GM19372 (cell line): ENCODE results near the gene CAMSAP2.
A peak's percentile ranks its signal among the peaks of the same experiment; 100 is the strongest.

Experiments used
- ATAC-seq: cut with Tn5 transposase; IDR thresholded peaks from one replicate; pipeline ENCODE4 v1.9.1; 2021; ENCODE audit warnings: mild to moderate bottlenecking, low read depth, moderate library complexity; ENCODE audit not compliant: unreplicated experiment

The CAMSAP2 gene

DNA sequence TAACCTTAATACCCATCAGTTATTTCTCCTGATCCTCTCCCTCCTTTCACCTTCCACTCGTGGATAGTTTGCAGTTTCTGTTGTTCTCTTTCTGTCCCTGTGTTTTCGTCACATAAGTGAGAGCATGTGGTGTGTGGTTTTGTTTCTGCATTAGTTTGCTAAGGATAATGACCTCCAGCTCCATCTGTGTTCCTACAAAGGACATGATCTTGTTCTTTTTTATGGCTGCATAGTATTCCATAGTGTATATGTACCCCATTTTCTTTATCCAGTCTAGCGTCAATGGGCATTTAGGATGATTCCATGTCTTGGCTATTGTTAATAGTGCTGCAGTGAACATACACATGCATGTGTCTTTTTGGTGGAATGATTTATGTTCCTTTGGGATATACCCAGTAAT, 97.5 kb downstream of the CAMSAP2 start:
- no peak for ATAC-seq

- ATAC-seq, result no peak
Measured at GRCh38 chr1:200837931-200838571, 99.4 kb downstream of the CAMSAP2 start.

DNA sequence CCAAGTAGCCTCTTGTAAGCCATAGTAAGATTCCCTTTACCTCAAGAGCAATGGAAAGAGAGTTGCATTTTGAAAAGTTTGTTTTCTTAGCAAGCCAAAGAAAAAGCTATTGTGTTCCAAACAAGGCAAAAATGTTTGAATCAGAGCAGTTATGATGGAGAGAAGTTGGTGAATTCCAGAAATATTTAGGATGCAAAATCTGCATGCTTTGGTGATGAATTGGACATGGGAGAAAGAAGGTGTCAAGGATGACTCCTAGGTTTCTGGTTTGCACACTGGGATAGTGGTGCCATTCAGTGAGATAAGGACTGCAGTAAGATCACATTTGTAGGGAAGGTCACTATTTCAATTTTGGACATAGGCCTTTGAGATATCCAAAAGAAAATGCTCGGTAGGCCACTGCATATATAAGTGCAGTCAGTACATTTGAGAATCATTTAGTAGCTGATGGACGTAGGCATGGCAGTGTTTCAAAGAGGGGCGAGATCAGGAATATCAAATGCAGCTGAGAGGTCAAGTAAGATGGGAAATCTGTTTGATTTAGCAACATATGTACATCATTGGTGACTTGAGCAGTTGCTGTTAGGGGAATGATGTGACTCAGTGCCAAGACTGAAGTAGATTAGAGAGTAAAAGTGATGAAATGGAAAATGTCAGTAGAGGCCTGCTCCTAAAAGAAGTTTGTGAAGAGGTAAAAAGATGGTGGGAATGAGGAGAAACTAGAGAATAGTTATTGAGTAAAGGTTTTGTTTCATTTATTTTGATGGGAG, 100.2 kb downstream of the CAMSAP2 start:
- ATAC-seq, result no peak

DNA sequence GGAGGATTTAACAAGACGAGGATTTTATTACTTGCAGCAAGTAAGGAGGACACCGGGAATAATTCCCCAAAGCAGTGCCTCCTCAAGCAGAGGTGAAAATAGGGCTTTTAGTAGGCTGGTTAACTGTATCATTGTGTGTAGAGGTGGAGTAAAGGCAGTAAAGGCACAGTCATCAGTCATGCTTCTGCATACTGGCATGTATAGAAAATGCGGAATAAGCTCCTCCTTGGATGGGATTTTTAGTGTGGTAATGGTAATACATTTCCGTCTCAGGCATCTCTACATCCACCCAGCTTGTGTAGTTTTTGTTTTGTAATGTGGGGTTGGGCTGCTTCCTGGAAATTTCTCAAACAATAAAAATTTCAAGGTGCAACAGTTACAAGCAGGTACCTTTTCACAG, 106.7 kb downstream of the CAMSAP2 start:
- ATAC-seq, result no peak

DNA sequence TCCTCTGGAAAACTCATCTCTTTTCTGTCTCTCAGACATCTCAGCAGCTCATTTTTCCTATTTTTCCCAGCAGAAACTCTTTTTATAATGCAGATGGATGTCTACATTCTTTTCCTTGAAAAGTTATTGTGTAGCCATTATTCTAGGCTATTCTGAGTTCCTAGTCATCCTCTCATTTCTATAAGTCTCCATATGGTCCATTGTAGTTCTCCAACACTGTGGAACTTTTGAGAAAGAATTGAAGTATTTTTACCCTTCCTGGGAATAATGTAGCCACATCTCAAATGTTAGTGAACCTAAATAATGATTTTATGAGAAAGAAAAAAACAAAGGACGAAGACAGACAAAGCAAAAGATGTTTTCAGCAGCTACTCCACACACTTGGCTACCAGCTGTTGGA, 107.7 kb downstream of the CAMSAP2 start:
- no peak for ATAC-seq

DNA sequence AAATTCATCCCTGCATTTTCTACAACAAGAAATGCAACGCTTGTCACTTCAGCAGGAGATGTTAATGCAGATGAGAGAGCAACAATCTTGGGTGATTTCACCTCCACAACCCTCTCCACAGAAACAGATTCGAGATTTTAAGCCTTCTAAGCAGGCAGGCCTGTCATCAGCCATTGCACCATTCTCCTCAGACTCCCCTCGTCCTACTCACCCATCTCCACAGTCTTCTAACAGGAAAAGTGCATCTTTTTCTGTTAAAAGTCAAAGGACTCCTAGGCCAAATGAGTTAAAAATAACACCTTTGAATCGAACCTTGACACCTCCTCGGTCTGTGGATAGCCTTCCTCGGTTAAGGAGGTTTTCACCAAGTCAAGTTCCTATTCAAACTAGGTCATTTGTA, 110.7 kb downstream of the CAMSAP2 start:
- ATAC-seq, result no peak

DNA sequence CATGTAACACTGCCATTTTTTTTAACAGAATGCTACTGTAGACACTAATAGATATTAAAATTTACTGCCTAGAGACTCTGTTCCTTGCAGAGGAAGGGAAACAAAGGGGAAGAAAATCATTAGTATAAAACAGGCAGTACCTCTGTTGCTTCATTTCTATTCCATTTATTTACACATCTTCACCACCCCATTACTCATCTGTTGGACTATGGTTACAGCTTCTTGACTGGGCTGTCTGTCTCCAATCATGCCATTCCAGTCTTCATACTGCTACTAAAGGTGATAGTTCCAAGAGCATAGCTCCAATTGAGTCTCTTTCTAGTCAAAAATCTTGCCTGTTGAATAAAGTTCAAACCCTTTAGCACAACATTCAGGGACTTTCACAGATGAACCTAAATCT, 111.9 kb downstream of the CAMSAP2 start:
- no peak for ATAC-seq

DNA sequence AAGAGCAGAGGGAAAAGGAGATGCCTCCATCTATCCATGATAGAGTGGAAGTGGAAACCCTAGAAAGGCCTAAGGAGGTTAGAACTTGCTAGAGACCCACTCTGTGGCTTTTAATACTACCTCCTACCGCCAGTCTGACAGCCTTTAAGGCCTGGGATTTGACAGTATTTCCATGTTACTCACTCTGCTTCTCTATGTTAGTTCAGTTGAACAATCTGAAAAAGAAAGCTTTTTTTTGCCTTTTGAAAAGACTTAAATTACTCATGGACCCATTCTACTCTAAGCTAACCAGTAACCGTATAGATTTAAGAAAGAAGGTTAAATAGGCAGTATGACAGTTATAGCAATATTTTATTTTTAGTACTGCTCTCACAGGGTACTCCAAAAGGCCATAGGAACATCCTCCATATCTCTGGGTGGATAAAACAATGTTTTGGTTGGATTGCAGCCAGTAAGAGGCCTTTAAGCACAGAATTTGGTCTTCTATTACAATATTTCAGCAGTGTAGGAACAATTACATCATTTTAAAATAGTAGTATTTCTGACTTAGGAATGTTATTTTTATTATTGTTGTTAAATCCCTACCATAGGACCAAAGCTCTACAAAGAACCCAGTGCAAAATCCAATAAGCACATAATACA, 118.1 kb downstream of the CAMSAP2 start:
- no peak for ATAC-seq

DNA sequence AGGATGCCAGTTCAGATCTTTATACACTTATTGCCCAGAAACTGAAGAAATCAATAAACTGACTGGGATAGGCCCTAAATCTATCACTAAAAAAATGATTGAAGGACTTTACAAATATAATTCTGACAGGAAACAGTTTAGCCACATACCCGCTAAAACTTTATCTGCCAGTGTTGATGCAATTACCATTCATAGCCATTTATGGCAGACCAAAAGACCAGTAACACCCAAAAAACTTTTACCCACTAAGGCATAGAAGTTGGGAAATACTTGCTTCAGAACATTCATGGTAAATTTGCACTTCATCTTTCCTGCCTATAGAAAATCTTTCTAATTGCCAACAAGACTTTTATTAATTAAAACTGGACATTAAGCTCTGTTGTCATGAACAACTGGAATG, 119.1 kb downstream of the CAMSAP2 start:
- ATAC-seq, result no peak

DNA sequence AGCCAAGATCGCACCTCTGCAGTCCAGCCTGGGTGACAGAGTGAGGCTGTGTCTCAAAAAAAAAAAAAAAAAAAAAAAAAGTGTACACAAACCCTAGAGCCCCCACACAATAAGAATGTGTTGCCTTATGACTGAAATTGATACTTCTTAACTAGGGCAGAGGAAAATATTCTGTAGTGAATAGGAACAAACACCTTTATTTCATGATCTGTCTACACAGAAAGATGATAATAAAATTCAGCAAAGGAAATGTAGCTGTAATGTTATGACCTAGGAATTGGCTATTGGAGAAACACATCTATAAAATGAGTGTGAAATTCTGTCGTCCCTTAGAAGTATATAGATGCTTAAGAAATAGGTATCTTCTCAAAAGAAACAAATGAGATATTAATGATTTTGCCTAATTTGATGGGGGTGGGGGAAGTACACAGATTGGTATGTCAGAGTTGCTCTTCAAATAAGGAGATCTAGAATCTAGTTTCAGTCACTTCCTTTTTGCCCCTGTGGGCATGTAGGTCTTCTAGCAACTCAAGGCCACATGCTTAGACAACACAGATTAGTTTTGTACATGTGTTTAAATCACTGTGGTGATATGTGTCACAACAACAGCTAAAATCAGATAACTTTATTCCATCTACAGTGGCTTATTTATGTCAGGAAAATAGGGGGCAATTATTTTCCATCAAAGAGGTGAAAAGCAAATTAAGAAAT, 123.4 kb downstream of the CAMSAP2 start:
- ATAC-seq, result no peak

GRCh38 chr1:200862713-200863415, 124.2 kb downstream of the CAMSAP2 start:
- ATAC-seq, result no peak

DNA sequence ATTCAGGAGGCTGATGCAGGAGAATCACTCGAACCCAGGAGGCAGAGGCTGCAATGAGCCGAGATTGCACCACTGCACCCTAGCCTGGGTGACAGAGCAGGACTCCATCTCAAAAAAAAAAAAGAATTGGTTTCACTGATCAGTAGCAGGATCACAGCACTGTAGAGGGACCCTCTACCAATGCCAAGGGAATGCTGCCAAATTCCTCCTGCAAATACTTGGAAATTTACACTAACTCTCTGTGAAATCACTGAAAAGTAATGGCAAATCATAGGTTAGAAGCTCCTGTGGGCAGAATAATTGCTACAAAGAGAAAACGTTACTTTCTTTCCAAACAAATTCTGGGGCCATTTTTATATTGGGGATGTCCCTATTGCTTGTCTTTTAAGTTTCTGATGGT, 127.4 kb downstream of the CAMSAP2 start:
- ATAC-seq, result no peak

DNA sequence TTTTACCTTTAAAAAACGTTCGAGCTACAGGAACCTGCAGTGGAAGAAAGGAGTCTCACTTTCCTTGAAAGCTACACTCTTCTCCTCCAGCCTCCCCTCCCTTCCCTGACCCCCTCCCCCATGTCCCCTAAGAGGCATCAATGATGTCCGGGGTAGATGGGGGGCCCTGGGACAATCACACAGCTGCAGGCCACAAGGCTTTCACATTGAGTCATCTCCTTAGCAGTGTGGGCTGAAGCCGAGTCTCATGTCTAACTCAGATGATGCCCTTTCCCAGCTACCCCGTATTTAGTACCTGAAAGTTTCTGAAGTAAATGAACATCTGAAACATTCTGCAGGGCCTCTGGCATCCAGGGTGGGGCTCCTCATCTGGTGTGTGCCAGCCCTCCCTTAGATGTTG, 127.8 kb downstream of the CAMSAP2 start:
- ATAC-seq, result peak; percentile 79

GRCh38 chr1:200867018-200867811, 128.5 kb downstream of the CAMSAP2 start:
- ATAC-seq, result no peak

DNA sequence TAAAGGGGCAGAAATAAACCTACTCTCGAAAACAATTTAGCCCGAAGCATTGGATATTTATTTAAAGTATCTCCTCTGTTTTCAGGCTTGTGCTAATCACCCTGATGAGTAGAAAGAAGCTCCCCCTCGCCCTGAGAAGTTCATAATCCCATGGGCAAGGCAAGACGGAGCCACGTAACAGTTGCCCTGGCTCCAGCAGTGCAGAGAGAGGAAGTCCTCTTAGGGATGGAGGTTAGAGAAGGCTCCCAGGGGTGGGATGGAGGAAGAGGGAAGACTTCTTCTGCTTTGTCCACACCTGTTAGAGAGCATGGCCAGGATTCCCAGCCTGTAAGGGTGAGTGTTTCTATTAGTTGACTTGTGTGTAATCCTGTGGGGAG, 130.7 kb downstream of the CAMSAP2 start:
- ATAC-seq, result no peak

GRCh38 chr1:200869753-200870391, 131.2 kb downstream of the CAMSAP2 start:
- peak; percentile 28 for ATAC-seq

- no peak for ATAC-seq
Measured at GRCh38 chr1:200872446-200873115, 133.9 kb downstream of the CAMSAP2 start, which contains the start of gene GPR25. Gene GPR25, plus strand, starts transcription at chr1:200872981. Its CDS starts 57 bp downstream, at chr1:200873038.

GRCh38 chr1:200873116-200873670, 134.5 kb downstream of the CAMSAP2 start:
- no peak for ATAC-seq
